ENCODE data around the gene SAMD4B.
A peak's percentile ranks its signal among the peaks of the same experiment; 100 is the strongest.
"Not testable (repeated sequence)": the region's sequence is repeated elsewhere in the genome, so short reads cannot be mapped to it uniquely, and the experiment has no call there.

The SAMD4B gene

DNA sequence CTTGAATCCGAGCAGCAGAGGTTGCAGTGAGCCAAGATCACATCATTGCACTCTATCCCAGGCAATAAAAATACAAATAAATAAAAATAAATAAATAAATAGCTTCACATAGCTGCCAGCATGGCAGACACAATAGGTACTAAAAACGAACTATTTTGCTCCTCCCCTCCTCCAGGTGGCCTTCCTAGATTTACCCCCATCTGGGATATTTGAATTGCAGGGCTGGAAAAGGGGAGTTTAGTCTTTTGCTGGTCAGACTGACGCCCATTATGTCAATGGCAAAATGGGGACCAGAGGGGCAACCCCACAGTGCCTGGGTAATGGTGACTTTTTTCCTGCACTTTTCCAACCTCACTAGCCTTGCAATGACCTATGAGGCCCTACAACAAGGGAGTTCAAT, 5.7 kb upstream of the SAMD4B start:
- Mint-ChIP-seq H3K36me3 (ENCODE audit: low read depth) (no peaks in the 10 kb centered on the region), H3K27ac (no peak overlapping the region), H3K4me3 (no peak overlapping the region), H3K4me1 (peaks cover 21% of the 10 kb centered on the region), H3K9me3 (no peaks in the 10 kb centered on the region), H3K27me3 (ENCODE audit: low read depth, poor library complexity) (peaks cover 30% of the 10 kb centered on the region)
- TF ChIP-seq, protein P1, sequence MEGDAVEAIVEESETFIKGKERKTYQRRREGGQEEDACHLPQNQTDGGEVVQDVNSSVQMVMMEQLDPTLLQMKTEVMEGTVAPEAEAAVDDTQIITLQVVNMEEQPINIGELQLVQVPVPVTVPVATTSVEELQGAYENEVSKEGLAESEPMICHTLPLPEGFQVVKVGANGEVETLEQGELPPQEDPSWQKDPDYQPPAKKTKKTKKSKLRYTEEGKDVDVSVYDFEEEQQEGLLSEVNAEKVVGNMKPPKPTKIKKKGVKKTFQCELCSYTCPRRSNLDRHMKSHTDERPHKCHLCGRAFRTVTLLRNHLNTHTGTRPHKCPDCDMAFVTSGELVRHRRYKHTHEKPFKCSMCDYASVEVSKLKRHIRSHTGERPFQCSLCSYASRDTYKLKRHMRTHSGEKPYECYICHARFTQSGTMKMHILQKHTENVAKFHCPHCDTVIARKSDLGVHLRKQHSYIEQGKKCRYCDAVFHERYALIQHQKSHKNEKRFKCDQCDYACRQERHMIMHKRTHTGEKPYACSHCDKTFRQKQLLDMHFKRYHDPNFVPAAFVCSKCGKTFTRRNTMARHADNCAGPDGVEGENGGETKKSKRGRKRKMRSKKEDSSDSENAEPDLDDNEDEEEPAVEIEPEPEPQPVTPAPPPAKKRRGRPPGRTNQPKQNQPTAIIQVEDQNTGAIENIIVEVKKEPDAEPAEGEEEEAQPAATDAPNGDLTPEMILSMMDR (IDR thresholded peaks at IDR 0.05), result no peak
- DNase-seq, result no peak

DNA sequence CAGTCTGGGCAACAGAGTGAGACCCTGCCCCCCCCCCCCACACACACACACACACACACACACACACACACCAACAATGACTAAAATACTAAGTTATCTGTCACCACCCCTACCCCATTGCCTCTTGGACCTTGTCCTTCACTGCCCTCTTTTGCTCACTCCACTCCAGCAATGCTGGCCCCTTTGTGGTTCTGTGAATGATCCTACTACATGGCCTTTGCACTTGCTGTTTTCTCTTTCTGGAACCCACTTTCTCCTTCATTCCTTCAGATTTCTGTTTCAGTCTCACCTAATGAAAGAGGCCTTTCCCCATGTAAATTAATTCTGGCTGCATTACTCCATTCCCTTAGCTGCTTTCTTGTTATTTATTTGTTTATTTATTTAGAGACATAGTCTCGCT, 2.5 kb upstream of the SAMD4B start:
- no peak overlapping the region for H3K27ac Mint-ChIP-seq
- no peaks in the 10 kb centered on the region for H3K9me3 Mint-ChIP-seq
- H3K4me3 Mint-ChIP-seq, result peak overlapping the region; percentile 92
- H3K27me3 Mint-ChIP-seq (ENCODE audit: low read depth, poor library complexity), result peaks cover 26% of the 10 kb centered on the region
- DNase-seq, result no peak
- H3K36me3 Mint-ChIP-seq (ENCODE audit: low read depth), result peaks cover 7% of the 10 kb centered on the region
- TF ChIP-seq, protein P1 (IDR thresholded peaks at IDR 0.05), result no peak
- peaks cover 42% of the 10 kb centered on the region for H3K4me1 Mint-ChIP-seq

DNA sequence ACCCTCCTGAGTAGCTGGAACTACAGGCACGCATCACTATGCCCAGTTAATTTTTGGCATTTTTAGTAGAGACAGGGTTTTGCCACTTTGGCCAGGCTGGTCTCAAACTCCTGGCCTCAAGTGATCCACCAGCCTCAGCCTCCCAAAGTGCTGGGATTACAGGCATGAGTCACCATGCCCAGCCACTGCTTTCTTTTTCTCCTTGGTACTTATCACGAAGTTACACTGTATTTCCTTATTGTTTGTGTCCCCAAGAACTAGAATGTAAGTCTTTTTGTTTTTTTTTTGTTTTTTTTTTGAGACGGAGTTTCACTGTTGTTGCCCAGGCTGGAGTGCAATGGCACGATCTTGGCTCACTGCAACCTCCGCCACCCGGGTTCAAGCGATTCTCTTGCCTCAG, 2.1 kb upstream of the SAMD4B start:
- H3K36me3 Mint-ChIP-seq (ENCODE audit: low read depth); DNase-seq; H3K27ac Mint-ChIP-seq; H3K9me3 Mint-ChIP-seq: not testable (repeated sequence)
- Mint-ChIP-seq H3K27me3 (ENCODE audit: low read depth, poor library complexity) (peaks cover 21% of the 10 kb centered on the region), H3K4me3 (peak overlapping the region; percentile 92), H3K4me1 (peaks cover 45% of the 10 kb centered on the region)

DNA sequence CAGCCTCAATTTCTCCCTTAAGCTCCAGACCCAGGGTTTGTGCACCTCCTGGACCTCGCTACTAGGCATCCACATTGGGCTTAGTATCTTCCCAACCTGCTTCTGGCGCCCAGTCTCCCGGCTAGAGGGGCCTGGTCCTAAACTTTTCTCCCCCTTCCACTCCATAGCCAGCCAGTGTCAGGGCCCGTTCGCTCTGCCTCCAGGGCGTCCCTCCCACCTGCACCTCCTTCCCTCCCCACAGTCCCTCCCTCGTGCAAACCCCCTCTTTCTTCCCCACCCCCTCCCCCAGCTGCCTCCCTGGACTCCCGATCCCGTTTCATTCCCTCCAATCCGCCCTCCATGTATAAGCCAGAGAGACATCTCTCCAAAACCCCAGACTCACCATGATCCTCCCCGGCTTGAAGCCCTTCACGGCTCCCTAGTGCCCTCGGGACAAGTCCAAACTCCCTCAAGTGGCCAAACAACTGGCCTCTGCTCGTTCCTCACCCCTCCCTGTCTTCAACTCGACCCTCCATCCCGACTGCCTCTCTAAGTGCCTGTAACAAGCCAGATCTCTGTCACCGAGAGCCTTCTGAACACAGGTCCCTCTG, 997 bp upstream of the SAMD4B start:
- peak; percentile 49 for DNase-seq
- peaks cover 18% of the 10 kb centered on the region for H3K27me3 Mint-ChIP-seq (ENCODE audit: low read depth, poor library complexity)
- H3K27ac Mint-ChIP-seq, result peak overlapping the region; percentile 92
- peak overlapping the region; percentile 92 for H3K4me3 Mint-ChIP-seq
- H3K4me1 Mint-ChIP-seq, result peaks cover 46% of the 10 kb centered on the region
- H3K9me3 Mint-ChIP-seq, result no peaks in the 10 kb centered on the region
- TF ChIP-seq, protein P1 (IDR thresholded peaks at IDR 0.05), result no peak
- peaks cover 19% of the 10 kb centered on the region for H3K36me3 Mint-ChIP-seq (ENCODE audit: low read depth)

DNA sequence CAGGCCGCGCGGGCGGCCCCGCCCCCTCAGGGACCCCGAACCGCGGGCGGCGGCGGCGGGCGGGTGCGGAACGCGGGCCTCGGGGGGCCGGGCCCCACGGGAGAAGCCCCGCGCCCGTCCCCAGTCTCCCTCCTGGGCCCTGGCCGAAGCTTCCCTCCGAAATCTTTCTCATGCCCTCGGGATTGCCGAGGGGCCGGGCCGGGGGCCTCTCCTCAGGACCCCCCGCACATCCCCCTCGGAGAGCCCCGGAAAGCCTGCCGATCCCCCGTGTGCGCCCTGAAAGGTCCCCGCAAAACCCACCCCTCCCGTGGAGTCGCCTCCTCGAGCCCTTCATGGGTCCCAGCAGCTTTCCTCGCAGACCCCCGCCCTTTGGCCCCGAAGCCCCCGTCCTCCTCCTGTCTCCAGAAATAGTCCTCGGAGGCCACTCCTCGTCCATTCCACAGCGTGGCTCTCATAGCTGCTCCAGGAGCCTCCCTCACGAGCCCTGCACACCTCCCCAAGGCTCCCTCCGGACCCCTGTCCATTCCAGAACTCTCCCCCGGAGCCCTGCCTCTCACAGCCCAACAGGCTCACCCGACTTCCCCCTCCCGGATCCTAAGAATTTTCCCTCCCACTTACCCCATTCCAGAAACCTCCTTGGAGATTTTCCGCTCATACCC, 555 bp downstream of the SAMD4B start:
- Mint-ChIP-seq H3K4me1 (peaks cover 59% of the 10 kb centered on the region), H3K27ac (peak overlapping the region; percentile 76), H3K9me3 (no peaks in the 10 kb centered on the region), H3K27me3 (ENCODE audit: low read depth, poor library complexity) (peaks cover 7% of the 10 kb centered on the region), H3K4me3 (peak overlapping the region; percentile 92), H3K36me3 (ENCODE audit: low read depth) (peaks cover 26% of the 10 kb centered on the region)
- TF ChIP-seq, protein P1 (IDR thresholded peaks at IDR 0.05), result no peak
- no peak for DNase-seq

DNA sequence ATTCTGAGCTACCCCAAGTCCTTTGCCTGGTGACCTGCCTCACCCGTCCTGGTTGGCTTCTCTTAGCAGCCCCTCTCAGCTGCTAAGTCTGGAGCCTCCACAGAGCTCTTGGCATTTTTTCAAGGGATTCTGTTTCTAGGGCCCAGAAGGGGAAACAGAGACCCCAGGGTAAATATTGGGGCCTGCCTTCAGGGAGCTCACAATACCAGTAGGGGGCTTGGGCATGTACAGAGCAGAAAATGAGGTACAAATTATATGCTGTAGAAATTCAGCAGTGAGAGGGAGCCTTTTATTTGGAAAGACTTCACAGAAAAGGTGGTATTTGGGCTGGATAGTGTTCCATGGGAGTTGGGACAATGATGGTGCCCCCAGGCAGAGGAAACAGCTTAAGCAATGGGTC, 3.7 kb downstream of the SAMD4B start:
- Mint-ChIP-seq H3K9me3 (no peaks in the 10 kb centered on the region), H3K4me3 (peak overlapping the region; percentile 29), H3K4me1 (peaks cover 60% of the 10 kb centered on the region), H3K27me3 (ENCODE audit: low read depth, poor library complexity) (no peaks in the 10 kb centered on the region), H3K36me3 (ENCODE audit: low read depth) (peaks cover 49% of the 10 kb centered on the region), H3K27ac (peak overlapping the region; percentile 74)
- TF ChIP-seq, protein P1 (IDR thresholded peaks at IDR 0.05), result no peak
- no peak for DNase-seq

All from nephron progenitor cell (in vitro differentiated cells).